HUES6 (cell line): Measurements from ENCODE around the gene GALNT13.

Experiments
- H3K27ac ChIP-seq: 2 replicates; pipeline ENCODE4 v1.7.0; 2013; ENCODE audit warnings: low read depth, mild to moderate bottlenecking, low read length, inconsistent platforms
- H3K27me3 ChIP-seq: 2 replicates; pipeline ENCODE4 v1.6.1; 2013; ENCODE audit warnings: low read length; ENCODE audit not compliant: control insufficient read depth, insufficient read depth
- H3K36me3 ChIP-seq: 2 replicates; pipeline ENCODE4 v1.6.1; 2013; ENCODE audit warnings: low read length; ENCODE audit not compliant: control insufficient read depth, insufficient read depth
- H3K4me1 ChIP-seq: 2 replicates; pipeline ENCODE4 v1.6.1; 2013; ENCODE audit warnings: low read length; ENCODE audit not compliant: control insufficient read depth, insufficient read depth
- H3K4me3 ChIP-seq: 2 replicates; pipeline ENCODE4 v1.5.1; 2013; ENCODE audit warnings: low read depth, low read length
- H3K9ac ChIP-seq: one replicate; pipeline ENCODE4 v1.6.1; 2013; ENCODE audit warnings: mild to moderate bottlenecking, low read length
- H3K9me3 ChIP-seq: 2 replicates; pipeline ENCODE4 v1.6.1; 2013; ENCODE audit warnings: low read depth, low read length; ENCODE audit not compliant: control insufficient read depth, insufficient read depth

GALNT13 gene

GRCh38 chr2:154408786-154409185, 537.1 kb downstream of the GALNT13 start:
- no peaks in the 10 kb centered on the region for H3K27me3 ChIP-seq
- H3K36me3 ChIP-seq: no peaks in the 10 kb centered on the region
- H3K4me1 ChIP-seq: no peaks in the 10 kb centered on the region
- no peaks in the 10 kb centered on the region for H3K9me3 ChIP-seq
- H3K4me3 ChIP-seq: no peak overlapping the region
- no peak overlapping the region for H3K27ac ChIP-seq
- no peak overlapping the region for H3K9ac ChIP-seq

GRCh38 chr2:154422251-154422650, 550.5 kb downstream of the GALNT13 start:
- no peak overlapping the region for H3K4me3 ChIP-seq

GRCh38 chr2:154425994-154426393, 554.3 kb downstream of the GALNT13 start:
- H3K4me3 ChIP-seq: no peak overlapping the region
- H3K9ac ChIP-seq: no peak overlapping the region

More at GRCh38 chr2:154422251-154422650, 550.5 kb downstream of the GALNT13 start:
- no peaks in the 10 kb centered on the region for H3K4me1 ChIP-seq
- no peaks in the 10 kb centered on the region for H3K36me3 ChIP-seq
- no peak overlapping the region for H3K27ac ChIP-seq
- no peaks in the 10 kb centered on the region for H3K27me3 ChIP-seq
- H3K9ac ChIP-seq: no peak overlapping the region
- no peaks in the 10 kb centered on the region for H3K9me3 ChIP-seq

GRCh38 chr2:154427453-154427852, 555.7 kb downstream of the GALNT13 start:
- Histone ChIP-seq H3K36me3 (no peaks in the 10 kb centered on the region), H3K27ac (no peak overlapping the region), H3K4me3 (no peak overlapping the region), H3K4me1 (no peaks in the 10 kb centered on the region), H3K27me3 (no peaks in the 10 kb centered on the region), H3K9ac (no peak overlapping the region), H3K9me3 (no peaks in the 10 kb centered on the region)

More at GRCh38 chr2:154425994-154426393, 554.3 kb downstream of the GALNT13 start:
- Histone ChIP-seq H3K27me3 (no peaks in the 10 kb centered on the region), H3K27ac (no peak overlapping the region), H3K9me3 (no peaks in the 10 kb centered on the region), H3K4me1 (no peaks in the 10 kb centered on the region), H3K36me3 (no peaks in the 10 kb centered on the region)

GRCh38 chr2:154428022-154428421, 556.3 kb downstream of the GALNT13 start:
- no peaks in the 10 kb centered on the region for H3K9me3 ChIP-seq
- H3K27me3 ChIP-seq: no peaks in the 10 kb centered on the region
- no peaks in the 10 kb centered on the region for H3K36me3 ChIP-seq
- no peak overlapping the region for H3K27ac ChIP-seq
- no peak overlapping the region for H3K4me3 ChIP-seq
- H3K4me1 ChIP-seq: no peaks in the 10 kb centered on the region
- H3K9ac ChIP-seq: no peak overlapping the region

GRCh38 chr2:154433010-154433409, 561.3 kb downstream of the GALNT13 start:
- Histone ChIP-seq H3K27ac (no peak overlapping the region), H3K9ac (no peak overlapping the region), H3K27me3 (no peaks in the 10 kb centered on the region), H3K36me3 (no peaks in the 10 kb centered on the region), H3K4me1 (no peaks in the 10 kb centered on the region), H3K9me3 (no peaks in the 10 kb centered on the region), H3K4me3 (no peak overlapping the region)

GRCh38 chr2:154437104-154437503, 565.4 kb downstream of the GALNT13 start:
- H3K27ac ChIP-seq: no peak overlapping the region
- H3K27me3 ChIP-seq: no peaks in the 10 kb centered on the region
- H3K9me3 ChIP-seq: no peaks in the 10 kb centered on the region
- no peak overlapping the region for H3K4me3 ChIP-seq
- no peaks in the 10 kb centered on the region for H3K36me3 ChIP-seq
- no peaks in the 10 kb centered on the region for H3K4me1 ChIP-seq
- H3K9ac ChIP-seq: no peak overlapping the region

- H3K4me3 ChIP-seq: no peak overlapping the region
- H3K4me1 ChIP-seq: no peaks in the 10 kb centered on the region
- no peaks in the 10 kb centered on the region for H3K36me3 ChIP-seq
- H3K27ac ChIP-seq: no peak overlapping the region
- H3K27me3 ChIP-seq: no peaks in the 10 kb centered on the region
- no peak overlapping the region for H3K9ac ChIP-seq
- no peaks in the 10 kb centered on the region for H3K9me3 ChIP-seq
These were observed 567.4 kb downstream of the GALNT13 start for GRCh38 chr2:154439156-154439555.

- H3K9ac ChIP-seq: no peak overlapping the region
- no peaks in the 10 kb centered on the region for H3K4me1 ChIP-seq
- no peaks in the 10 kb centered on the region for H3K27me3 ChIP-seq
- no peak overlapping the region for H3K27ac ChIP-seq
- no peak overlapping the region for H3K4me3 ChIP-seq
- H3K9me3 ChIP-seq: no peaks in the 10 kb centered on the region
- H3K36me3 ChIP-seq: no peaks in the 10 kb centered on the region
These were observed 572.2 kb downstream of the GALNT13 start for GRCh38 chr2:154443919-154444318.

GRCh38 chr2:154446324-154446723, 574.6 kb downstream of the GALNT13 start:
- Histone ChIP-seq H3K36me3 (no peaks in the 10 kb centered on the region), H3K4me3 (no peak overlapping the region), H3K4me1 (no peaks in the 10 kb centered on the region), H3K9ac (no peak overlapping the region), H3K9me3 (no peaks in the 10 kb centered on the region), H3K27me3 (no peaks in the 10 kb centered on the region), H3K27ac (no peak overlapping the region)

GRCh38 chr2:154447727-154448418, 576.2 kb downstream of the GALNT13 start:
- Histone ChIP-seq H3K9ac (no peak overlapping the region), H3K4me1 (no peaks in the 10 kb centered on the region), H3K27ac (no peak overlapping the region), H3K27me3 (no peaks in the 10 kb centered on the region), H3K9me3 (no peaks in the 10 kb centered on the region), H3K4me3 (no peak overlapping the region), H3K36me3 (no peaks in the 10 kb centered on the region)
